Measurements from ENCODE around the gene CCDC85B. TPM values are rescaled to one million over a fixed set of nuclear protein-coding genes. Genes with fewer than 3 reads are reported as not detected.

Gene CCDC85B
- total RNA-seq, 1 experiment from 2014 or later = 20.8 TPM

DNA sequence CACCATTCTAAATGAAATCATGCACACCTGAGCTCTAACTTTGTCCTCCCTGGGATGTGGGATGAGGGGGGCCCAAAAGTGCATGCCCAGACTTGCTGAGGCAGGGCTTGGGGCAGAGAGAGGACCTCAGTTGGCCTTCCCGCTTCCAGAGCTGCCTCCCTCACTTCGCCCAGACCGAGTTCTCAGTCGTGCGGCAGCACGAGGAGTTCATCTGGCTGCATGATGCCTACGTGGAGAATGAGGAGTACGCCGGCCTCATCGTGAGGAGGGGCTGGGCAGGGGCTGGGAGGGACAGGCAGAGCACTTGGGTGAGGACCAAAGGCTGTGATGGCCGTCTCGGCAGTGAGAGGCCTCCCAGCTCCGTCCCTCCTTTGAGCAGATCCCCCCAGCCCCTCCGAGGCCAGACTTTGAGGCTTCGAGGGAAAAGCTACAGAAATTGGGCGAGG is 40.7 kb upstream of the CCDC85B start:
- no peak overlapping the region for H3K27ac Mint-ChIP-seq (ENCODE audit: low read depth, unreplicated experiment)
- POLR2A ChIA-PET = interaction anchor here (0.5 to 1.4 kb wide), 4 partner anchors 10 to 309 kb away, joined by 3 to 5 read pairs (median 3); no protein-coding TSS in a partner anchor
- no peak overlapping the region for H3K4me3 Mint-ChIP-seq (ENCODE audit: unreplicated experiment)
- CTCF ChIA-PET = interaction anchor here (0.6 to 2.3 kb wide), 7 partner anchors 10 to 70 kb away, joined by 3 to 10 read pairs (median 4); partner anchors contain the start of genes FIBP and MUS81
- peaks cover 5% of the 10 kb centered on the region for H3K4me1 Mint-ChIP-seq (ENCODE audit: insufficient read depth, unreplicated experiment)
- no peaks in the 10 kb centered on the region for H3K9me3 Mint-ChIP-seq (ENCODE audit: unreplicated experiment)
- TF ChIP-seq, protein P1, sequence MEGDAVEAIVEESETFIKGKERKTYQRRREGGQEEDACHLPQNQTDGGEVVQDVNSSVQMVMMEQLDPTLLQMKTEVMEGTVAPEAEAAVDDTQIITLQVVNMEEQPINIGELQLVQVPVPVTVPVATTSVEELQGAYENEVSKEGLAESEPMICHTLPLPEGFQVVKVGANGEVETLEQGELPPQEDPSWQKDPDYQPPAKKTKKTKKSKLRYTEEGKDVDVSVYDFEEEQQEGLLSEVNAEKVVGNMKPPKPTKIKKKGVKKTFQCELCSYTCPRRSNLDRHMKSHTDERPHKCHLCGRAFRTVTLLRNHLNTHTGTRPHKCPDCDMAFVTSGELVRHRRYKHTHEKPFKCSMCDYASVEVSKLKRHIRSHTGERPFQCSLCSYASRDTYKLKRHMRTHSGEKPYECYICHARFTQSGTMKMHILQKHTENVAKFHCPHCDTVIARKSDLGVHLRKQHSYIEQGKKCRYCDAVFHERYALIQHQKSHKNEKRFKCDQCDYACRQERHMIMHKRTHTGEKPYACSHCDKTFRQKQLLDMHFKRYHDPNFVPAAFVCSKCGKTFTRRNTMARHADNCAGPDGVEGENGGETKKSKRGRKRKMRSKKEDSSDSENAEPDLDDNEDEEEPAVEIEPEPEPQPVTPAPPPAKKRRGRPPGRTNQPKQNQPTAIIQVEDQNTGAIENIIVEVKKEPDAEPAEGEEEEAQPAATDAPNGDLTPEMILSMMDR (IDR thresholded peaks at IDR 0.05; ENCODE audit: unreplicated experiment) = no peak
- no TSS peak for BruUV-seq (replicated peaks)
- H3K27me3 Mint-ChIP-seq (ENCODE audit: insufficient read depth, unreplicated experiment) = no peaks in the 10 kb centered on the region
- peaks cover 27% of the 10 kb centered on the region for H3K36me3 Mint-ChIP-seq (ENCODE audit: insufficient read depth, unreplicated experiment)
- intact Hi-C loops (cut with micrococcal nuclease) = no loop called here
- DNase-seq (ENCODE audit: unreplicated experiment) = no peak

DNA sequence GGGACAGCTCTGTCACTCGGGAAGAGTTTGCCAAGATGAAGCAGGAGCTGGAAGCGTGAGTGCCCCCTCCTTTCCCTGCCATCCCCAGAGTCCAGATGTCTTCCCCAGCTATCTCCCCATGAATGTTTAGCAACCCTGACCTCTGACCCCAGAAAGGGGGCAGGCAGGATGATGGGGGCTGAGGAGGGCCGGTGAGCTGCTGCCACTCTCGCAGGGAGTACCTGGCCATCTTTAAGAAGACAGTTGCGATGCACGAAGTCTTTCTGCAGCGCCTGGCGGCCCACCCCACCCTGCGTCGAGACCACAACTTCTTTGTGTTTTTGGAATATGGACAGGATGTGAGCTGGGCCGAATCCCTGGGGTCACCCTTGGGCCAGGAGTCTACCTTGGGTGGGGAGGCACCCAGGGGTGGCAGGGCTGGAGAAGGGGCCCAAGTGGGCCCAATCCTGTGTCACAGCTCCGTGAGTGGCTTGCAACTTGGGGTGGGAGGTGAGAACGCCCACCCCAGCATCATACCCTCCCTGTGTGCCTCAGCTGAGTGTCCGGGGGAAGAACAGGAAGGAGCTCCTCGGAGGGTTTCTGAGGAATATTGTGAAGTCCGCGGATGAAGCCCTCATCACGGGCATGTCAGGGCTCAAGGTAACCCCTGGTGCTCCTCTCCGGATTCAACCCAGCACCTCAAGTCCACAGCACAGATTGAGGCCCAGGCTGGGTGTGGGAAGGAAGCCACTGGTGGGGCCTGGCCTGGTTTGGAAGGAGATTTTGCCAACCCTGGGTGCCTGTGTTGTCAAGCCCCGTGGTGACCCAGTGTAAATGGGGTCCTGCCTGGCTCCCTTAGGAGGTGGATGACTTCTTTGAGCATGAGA is 40.0 kb upstream of the CCDC85B start:
- TF ChIP-seq, protein P1 (IDR thresholded peaks at IDR 0.05; ENCODE audit: unreplicated experiment) = no peak
- H3K27me3 Mint-ChIP-seq (ENCODE audit: insufficient read depth, unreplicated experiment) = no peaks in the 10 kb centered on the region
- intact Hi-C loops (cut with micrococcal nuclease) = no loop called here
- no TSS peak for BruUV-seq (replicated peaks)
- peaks cover 33% of the 10 kb centered on the region for H3K36me3 Mint-ChIP-seq (ENCODE audit: insufficient read depth, unreplicated experiment)
- ChIA-PET POLR2A (interaction anchor here (0.5 to 1.4 kb wide), 6 partner anchors 8 to 310 kb away, joined by 3 to 5 read pairs (median 4); partner anchors contain the start of gene RNASEH2C), CTCF (interaction anchor here (0.6 to 2.3 kb wide), 8 partner anchors 9 to 71 kb away, joined by 3 to 10 read pairs (median 4); partner anchors contain the start of gene MUS81)
- no peak for DNase-seq (ENCODE audit: unreplicated experiment)
- no peak overlapping the region for H3K4me3 Mint-ChIP-seq (ENCODE audit: unreplicated experiment)
- peaks cover 5% of the 10 kb centered on the region for H3K4me1 Mint-ChIP-seq (ENCODE audit: insufficient read depth, unreplicated experiment)
- no peak overlapping the region for H3K27ac Mint-ChIP-seq (ENCODE audit: low read depth, unreplicated experiment)
- no peaks in the 10 kb centered on the region for H3K9me3 Mint-ChIP-seq (ENCODE audit: unreplicated experiment)

DNA sequence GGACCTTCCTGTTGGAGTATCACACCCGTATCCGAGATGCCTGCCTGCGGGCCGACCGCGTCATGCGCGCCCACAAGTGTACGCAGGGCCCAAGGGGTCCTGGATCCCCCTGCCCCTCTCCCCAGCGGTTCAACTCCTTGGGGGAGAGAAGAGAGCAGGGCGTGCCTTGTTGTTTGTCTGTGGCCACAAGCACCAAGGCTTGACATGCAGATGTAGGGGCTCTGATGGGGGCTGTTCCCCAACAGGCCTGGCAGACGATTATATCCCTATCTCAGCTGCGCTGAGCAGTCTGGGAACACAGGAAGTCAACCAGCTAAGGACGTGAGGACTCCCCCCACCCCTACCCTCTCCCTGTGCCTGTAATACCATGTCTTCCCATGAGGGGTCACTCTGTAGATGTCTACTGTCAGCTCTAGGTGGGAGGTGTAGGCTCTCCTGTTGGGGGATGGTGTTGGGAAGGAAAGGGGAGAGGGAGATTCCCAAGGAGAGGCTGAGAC is 39.3 kb upstream of the CCDC85B start:
- Mint-ChIP-seq H3K9me3 (ENCODE audit: unreplicated experiment) (no peaks in the 10 kb centered on the region), H3K27me3 (ENCODE audit: insufficient read depth, unreplicated experiment) (no peaks in the 10 kb centered on the region), H3K4me1 (ENCODE audit: insufficient read depth, unreplicated experiment) (peaks cover 5% of the 10 kb centered on the region), H3K27ac (ENCODE audit: low read depth, unreplicated experiment) (no peak overlapping the region), H3K4me3 (ENCODE audit: unreplicated experiment) (no peak overlapping the region), H3K36me3 (ENCODE audit: insufficient read depth, unreplicated experiment) (peaks cover 40% of the 10 kb centered on the region)
- CTCF ChIA-PET = interaction anchor here (0.7 to 2.3 kb wide), 9 partner anchors 8 to 140 kb away, joined by 3 to 7 read pairs (median 4); no protein-coding TSS in a partner anchor
- no TSS peak for BruUV-seq (replicated peaks)
- TF ChIP-seq, protein P1 (IDR thresholded peaks at IDR 0.05; ENCODE audit: unreplicated experiment) = peak; percentile 66
- intact Hi-C loops (cut with micrococcal nuclease) = no loop called here
- DNase-seq (ENCODE audit: unreplicated experiment) = peak; percentile 42
- POLR2A ChIA-PET = interaction anchor here (0.6 to 1.0 kb wide), 5 partner anchors 9 to 132 kb away, joined by 3 to 5 read pairs (median 3); partner anchors contain the start of gene RNASEH2C

All from MCF 10A (cell line).